Skin of body (tissue), 2 donors: Measurements from ENCODE around the gene TEX38. TPM values are rescaled to one million over a fixed set of nuclear protein-coding genes. Genes with fewer than 3 reads are reported as not detected.
"Not testable (repeated sequence)": the region's sequence is repeated elsewhere in the genome, so short reads cannot be mapped to it uniquely, and the experiment has no call there.

Source experiments
- DNase-seq: peaks from one replicate; lab custom pipeline; 2025; lab: John Stamatoyannopoulos, UW
- total RNA-seq: library from RNA; depleted of rRNA; stranded (reverse); fragments of >200 nt; gene quantifications from one replicate; pipeline ENCODE4 v1.2.3, GENCODE V29; 2014

Gene TEX38
- total RNA-seq, 1 donor from 2014 or later = not detected

DNA sequence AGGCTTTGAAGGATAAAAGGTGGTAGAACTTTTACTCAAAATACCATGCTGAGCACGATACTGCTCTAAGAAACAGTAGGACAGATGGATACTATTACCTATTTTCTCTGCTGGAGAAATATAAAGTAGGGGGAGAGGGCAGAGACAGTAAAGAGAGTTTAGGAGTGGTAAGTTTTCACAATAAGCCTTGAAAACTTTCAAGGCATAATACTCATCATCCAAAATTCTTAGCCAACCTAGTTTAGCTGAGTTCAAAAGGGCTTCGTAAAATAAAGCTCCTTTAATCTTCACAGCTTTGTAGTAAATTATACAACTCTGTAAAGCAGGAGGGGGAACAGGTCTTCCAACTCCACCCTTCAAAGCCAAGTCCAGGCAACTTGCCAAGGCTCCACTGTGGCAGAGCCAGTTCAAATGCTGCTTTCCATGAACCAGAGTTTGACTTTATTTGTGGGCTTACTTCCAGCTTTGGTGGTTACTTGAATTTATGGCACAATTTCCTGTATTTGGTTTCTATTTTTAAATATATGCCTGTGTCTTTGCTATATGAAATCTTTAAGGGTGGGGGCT is 15.5 kb downstream of the TEX38 start:
- DNase-seq = peak; percentile 25

DNA sequence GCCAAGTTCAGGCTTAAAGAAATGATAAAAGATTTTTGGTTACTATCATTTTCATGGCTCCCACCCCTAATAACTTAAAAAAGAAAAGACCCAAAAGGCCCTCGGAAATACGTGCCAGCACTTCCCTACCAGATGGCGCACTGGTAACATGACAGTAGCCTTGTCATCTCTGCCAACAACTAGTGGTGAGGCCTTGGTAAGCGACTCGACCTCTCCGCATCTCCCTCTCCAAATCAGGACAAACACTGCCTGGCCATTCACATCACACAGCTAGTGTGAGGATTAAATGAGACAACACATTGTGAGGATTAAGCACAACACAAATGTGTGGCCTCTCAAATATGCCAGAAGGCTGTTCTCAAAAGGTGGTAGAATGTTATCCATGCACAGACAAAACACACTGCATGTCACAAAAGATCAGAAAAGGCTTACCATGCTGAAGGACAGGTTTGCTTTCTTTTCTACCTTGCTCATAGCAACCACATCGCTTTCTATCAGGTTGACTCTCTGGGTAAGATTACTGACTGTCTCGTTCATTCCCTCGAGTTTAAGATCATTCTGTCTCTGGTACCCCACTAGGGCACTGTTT is 16.4 kb downstream of the TEX38 start:
- no peak for DNase-seq

DNA sequence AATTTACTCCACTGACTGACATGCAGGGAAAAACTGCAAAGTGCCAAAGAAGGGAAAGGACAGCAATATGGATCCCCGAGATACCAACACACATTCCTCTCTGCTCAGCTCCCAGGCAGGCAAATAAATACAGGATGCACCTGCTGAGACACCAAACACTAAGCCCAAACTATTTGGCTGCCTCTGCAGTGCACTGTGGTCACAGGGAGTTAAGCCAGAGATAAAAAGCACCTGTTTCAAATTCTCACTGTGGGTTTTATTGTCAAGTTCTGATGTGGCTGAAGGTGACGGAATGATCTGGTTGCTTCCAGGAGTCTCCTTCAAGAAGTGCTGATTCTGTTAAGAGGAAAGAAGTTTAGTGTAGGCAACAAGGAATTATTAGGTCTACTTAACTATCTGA is 17.7 kb downstream of the TEX38 start:
- DNase-seq = no peak

GRCh38 chr1:46689897-46690296 is 18.2 kb downstream of the TEX38 start:
- no peak for DNase-seq

GRCh38 chr1:46690931-46691421 is 19.3 kb downstream of the TEX38 start:
- no peak for DNase-seq

GRCh38 chr1:46691997-46692790 is 20.5 kb downstream of the TEX38 start:
- DNase-seq = no peak

DNA sequence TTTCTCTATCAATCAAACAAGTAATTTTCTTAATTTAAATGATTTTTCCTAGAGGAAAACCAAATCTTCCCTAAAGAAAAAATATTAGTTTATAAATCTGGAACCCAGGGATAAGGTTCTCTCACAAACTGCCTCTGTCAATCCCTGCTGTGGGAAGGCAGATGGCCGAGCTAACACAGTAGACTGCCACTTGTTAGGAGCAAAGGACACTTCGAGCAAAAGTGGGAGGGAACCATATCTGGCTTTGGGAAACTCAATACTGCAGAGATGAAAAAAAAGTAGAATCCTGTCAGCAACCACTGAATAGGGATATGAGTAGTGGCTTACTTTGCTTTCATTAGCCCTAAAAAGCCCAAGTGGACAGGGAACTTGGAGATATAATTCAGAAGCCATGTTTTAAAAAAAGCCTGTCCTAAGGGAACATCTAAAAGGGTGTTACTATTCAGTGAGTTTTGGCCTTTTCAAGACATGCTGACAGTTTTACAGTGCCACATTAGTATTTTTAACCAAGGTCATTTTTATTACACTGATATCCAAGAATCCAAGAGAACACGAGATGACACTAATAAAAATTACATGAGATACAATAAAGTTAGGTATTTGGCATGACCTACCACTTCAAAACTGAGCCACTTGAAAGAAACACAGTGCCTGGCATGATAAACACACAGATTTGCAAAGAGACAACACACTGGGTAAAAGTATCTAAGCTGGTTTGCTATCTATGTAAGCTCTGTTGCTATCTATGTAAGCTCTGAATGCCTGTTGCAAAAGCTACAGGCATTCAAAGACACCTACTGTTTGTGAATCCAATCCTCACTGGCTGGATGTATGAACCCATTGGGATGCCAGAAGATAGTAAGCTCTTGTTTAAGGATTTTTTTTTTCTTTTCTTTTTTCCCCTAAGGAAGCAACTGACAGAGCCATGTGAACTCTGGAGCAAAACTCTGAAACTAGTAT is 21.4 kb downstream of the TEX38 start:
- DNase-seq = no peak

DNA sequence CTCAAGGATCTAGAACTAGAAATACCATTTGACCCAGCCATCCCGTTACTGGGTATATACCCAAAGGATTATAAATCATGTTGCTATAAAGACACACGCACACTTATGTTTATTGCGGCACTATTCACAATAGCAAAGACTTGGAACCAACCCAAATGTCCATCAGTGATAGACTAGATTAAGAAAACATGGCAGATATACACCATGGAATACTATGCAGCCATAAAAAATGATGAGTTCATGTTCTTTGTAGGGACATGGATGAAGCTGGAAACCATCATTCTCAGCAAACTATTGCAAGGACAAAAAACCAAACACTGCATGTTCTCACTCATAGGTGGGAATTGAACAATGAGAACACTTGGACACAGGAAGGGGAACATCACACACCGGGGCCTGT is 23.0 kb downstream of the TEX38 start:
- DNase-seq = not testable (repeated sequence)

DNA sequence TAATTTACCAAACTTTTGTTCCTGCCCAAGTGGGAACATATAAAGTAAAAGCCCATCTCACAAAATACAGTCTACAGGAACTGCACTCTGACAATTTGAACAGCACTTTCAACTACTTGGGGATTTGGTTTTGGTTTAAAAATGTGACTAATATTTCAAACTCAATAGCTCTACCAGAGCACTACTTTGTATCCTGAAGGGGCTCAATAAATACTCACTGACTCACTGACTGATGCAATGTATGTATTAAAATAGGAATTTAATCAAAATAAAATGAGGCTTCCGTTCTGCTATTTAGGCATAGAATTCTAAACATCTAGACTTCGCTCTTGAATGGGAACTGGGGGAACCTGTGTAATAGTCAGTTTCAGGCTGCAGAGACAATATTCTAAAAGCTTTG is 25.4 kb downstream of the TEX38 start:
- no peak for DNase-seq

DNA sequence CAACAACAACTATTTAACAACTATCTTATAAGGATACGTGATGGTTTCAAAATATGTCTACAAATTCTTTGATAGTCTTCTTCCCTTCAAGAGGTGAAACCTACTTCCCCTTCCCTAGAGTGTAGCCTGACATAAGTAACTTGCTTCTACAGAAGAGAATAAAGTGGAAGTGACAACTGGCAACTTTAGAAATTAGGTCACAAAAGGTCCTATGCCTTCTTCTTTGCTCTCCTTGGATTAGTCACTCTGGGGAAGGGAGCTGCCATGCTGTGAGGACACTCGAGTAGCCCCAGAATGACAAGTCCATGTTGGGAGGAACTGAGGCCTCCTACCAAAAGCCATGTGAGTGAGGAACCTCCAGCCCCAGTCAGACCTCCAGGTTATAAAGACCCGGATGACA is 28.0 kb downstream of the TEX38 start:
- no peak for DNase-seq

DNA sequence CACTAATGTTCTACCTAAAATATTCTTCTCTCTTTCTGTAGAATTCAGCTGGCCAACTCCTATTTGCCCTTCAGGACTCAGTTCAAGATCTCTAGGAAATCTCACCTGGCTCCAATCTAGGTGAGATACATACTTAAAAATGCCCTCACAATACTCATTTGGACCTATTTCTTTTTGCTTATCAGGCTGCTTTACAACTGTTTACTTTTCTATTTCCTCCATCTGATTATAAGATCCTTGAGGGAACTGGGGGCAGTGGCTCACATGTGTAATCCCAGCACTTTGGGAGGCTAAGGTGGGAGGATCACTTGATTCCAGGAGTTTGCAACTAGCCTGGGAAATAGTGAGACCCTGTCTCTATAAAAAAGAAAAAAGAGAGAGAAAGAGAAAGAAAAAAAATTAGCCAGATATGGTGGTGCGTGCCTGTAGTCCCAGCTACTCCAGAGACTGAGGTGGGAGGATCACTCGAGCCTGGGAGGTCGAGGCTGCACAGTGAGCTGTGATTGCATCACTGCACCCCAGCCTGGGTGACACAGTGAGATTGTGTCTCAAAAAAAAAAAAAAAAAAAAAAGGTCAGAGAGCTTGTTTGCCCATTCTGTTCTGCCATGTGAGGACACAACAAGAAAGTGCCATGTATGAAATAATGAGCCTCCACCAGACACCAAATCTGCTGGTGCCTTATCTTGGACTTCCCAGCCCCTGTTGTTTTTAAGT is 32.4 kb downstream of the TEX38 start:
- no peak for DNase-seq

GRCh38 chr1:46705408-46705807 is 33.8 kb downstream of the TEX38 start:
- DNase-seq = no peak

DNA sequence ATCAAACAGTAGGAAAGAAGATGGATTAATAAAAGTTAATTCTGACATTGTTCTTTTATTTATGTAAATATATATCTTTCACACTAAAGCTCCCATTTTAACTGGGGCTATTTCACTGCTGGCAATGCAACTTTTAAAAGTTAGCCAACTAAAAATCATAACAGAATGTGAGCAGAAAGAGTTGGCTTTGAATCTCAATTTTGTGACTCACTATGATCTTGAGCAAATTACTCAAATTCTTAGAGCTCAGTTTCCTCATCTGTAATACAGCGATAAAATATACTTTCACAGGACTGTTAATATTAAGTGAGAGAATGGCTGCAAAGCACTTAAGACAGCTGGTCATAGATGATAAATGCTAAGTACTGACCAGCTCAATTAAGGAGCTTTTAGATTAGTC is 36.5 kb downstream of the TEX38 start:
- DNase-seq = no peak

DNA sequence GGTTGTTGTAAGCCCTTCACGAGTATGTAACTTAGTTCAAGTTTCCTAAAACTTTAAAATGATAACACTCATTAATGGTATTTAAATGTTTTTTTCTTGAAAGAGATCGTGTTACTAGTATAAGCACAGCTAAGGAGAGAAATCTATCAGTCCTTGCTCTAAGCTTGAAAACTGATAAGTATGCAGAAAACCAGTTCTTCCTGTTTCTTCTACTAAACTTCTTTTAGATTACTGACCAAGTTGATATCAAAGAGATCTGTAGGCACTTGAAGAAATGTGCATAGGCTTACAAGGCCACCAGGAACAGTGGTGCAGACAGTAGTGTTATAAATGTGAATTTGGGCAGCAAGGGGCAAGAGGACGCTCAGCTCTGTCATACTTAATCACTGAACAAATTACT is 43.3 kb downstream of the TEX38 start:
- no peak for DNase-seq

DNA sequence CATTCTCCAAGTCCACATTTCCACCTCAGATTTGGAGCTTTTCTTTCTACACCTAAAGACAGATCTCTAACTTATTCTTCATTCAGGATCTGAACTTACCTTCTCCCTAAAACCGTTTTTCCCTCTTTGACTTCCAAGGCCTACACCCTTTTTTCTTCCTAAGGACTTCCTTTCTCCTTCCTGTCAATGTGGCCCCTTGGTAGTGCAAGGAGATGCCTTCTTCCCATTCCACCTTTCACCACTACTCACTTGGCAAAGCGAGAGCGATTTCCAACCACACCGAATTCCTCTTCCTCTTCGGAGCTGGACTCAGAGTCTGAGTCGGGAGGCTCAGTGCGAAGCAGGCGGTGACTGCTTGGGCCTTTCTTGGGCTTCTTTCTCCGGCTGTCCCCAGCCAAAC is 46.0 kb downstream of the TEX38 start:
- no peak for DNase-seq

- no peak for DNase-seq
Observed at GRCh38 chr1:46718340-46718726, 46.7 kb downstream of the TEX38 start.

GRCh38 chr1:46718727-46719622 is 47.3 kb downstream of the TEX38 start, which contains the start of gene EFCAB14:
Gene EFCAB14, minus strand, starts transcription at chr1:46719114. Its CDS starts 1,027 bp downstream, at chr1:46718087.
- DNase-seq = peak; percentile 87

GRCh38 chr1:46719689-46720088 is 48.0 kb downstream of the TEX38 start:
- DNase-seq = no peak

GRCh38 chr1:46720319-46720718 is 48.7 kb downstream of the TEX38 start:
- not testable (repeated sequence) for DNase-seq

- no peak for DNase-seq
Observed at GRCh38 chr1:46721204-46721603, 49.5 kb downstream of the TEX38 start.
